Activated B cell treated with CpG ODN at 0.5 μM for 24 hours (primary cell): Measurements from ENCODE around the gene PAX2. TPM values are rescaled to one million over a fixed set of nuclear protein-coding genes. Genes with fewer than 3 reads are reported as not detected.
A peak's percentile ranks its signal among the peaks of the same experiment; 100 is the strongest.
"Not testable (repeated sequence)": the region's sequence is repeated elsewhere in the genome, so short reads cannot be mapped to it uniquely, and the experiment has no call there.

Experiments used
- ATAC-seq: fragments of 200-7000 bp; cut with Tn5 transposase; one replicate; pipeline ENCODE4 v1.10.0; 2021; ENCODE audit warnings: low read depth, mild to moderate bottlenecking, moderate library complexity
- CTCF ChIA-PET: fragments of 350-600 bp; sonication (Branson Sonifier 250); formaldehyde crosslinking; loops from one replicate; lab custom pipeline; 2021; ENCODE audit warnings: antibody characterized with exemption; lab: Charles Lee
- POLR2A ChIA-PET: fragments of 350-600 bp; sonication (Branson Sonifier 250); formaldehyde crosslinking; loops from one replicate; lab custom pipeline; 2021; ENCODE audit warnings: antibody characterized with exemption; lab: Charles Lee
- DNase-seq: peaks from one replicate; pipeline ENCODE4 v3.0.0; 2022
- H3K27ac Mint-ChIP-seq: one replicate; pipeline ENCODE4 v1.8.0; 2020; ENCODE audit warnings: mixed read lengths
- H3K27me3 Mint-ChIP-seq: one replicate; pipeline ENCODE4 v1.8.0; 2021; ENCODE audit warnings: mixed read lengths
- H3K36me3 Mint-ChIP-seq: one replicate; pipeline ENCODE4 v1.8.0; 2021; ENCODE audit warnings: low read depth, mixed read lengths
- H3K4me1 Mint-ChIP-seq: one replicate; pipeline ENCODE4 v1.8.0; 2021; ENCODE audit warnings: mixed read lengths
- H3K4me3 Mint-ChIP-seq: one replicate; pipeline ENCODE4 v1.8.0; 2020; ENCODE audit warnings: mild to moderate bottlenecking, mixed read lengths
- H3K9me3 Mint-ChIP-seq: one replicate; pipeline ENCODE4 v1.8.0; 2020; ENCODE audit warnings: mixed read lengths
- CTCF ChIP-seq: fragments of 200-600 bp; IDR thresholded peaks from one replicate; pipeline ENCODE4 v1.8.0; 2022; ENCODE audit warnings: antibody characterized with exemption, mild to moderate bottlenecking
- intact Hi-C: fragments of 100-400 bp; cut with micrococcal nuclease; formaldehyde crosslinking; loops from one replicate; pipeline ENCODE4 v1.15.1; 2024
- total RNA-seq: library from RNA; stranded (reverse); gene quantifications from 2 replicates; pipeline ENCODE4 v1.2.3, GENCODE V29; 2022

PAX2 gene
- total RNA-seq, result not detected in 2 replicates

GRCh38 chr10:100744987-100745881, at the start of gene PAX2:
Gene PAX2, plus strand, starts transcription at chr10:100745582. Its CDS starts 679 bp downstream, at chr10:100746261.
- POLR2A ChIA-PET, result interaction anchor here (0.5 to 0.6 kb wide), 2 partner anchors 301 to 318 kb away, joined by 4 to 7 read pairs; no protein-coding TSS in a partner anchor
- Mint-ChIP-seq H3K4me3 (peak within 1 kb of the TSS; percentile 46), H3K4me1 (peaks cover 62% of the 10 kb centered on the region), H3K9me3 (no peaks in the 10 kb centered on the region), H3K36me3 (no peaks in the 10 kb centered on the region), H3K27me3 (peaks cover 64% of the 10 kb centered on the region), H3K27ac (peak within 1 kb of the TSS; percentile 8)
- DNase-seq (no peak), ATAC-seq (no peak)
- no peak for TF ChIP-seq CTCF
- CTCF ChIA-PET, result interaction anchor here (0.7 to 1.9 kb wide), 5 partner anchors 28 to 546 kb away, joined by 3 to 6 read pairs (median 3); no protein-coding TSS in a partner anchor
- intact Hi-C loops, result loop anchor here (1.0 to 10.0 kb wide), 6 partner anchors 82 to 482 kb away; partner anchors contain the start of genes LBX1 and TLX1

- ATAC-seq (no peak), DNase-seq (no peak)
- intact Hi-C loops, result no loop called here
- TF ChIP-seq CTCF, result no peak
- Mint-ChIP-seq H3K27me3 (peaks cover 16% of the 10 kb centered on the region), H3K4me3 (no peak overlapping the region), H3K9me3 (no peaks in the 10 kb centered on the region), H3K27ac (no peak overlapping the region), H3K36me3 (no peaks in the 10 kb centered on the region), H3K4me1 (peaks cover 12% of the 10 kb centered on the region)
- ChIA-PET POLR2A (interaction anchor here (0.7 kb wide), 1 partner anchor 301 kb away, joined by 4 read pairs; no protein-coding TSS in a partner anchor), CTCF (no interaction called here)
These were observed 48.9 kb upstream of the PAX2 start for GRCh38 chr10:100696477-100696901.

- H3K9me3 Mint-ChIP-seq, result no peaks in the 10 kb centered on the region
- H3K27me3 Mint-ChIP-seq, result peaks cover 15% of the 10 kb centered on the region
- no peak overlapping the region for H3K27ac Mint-ChIP-seq
- TF ChIP-seq CTCF, result no peak
- POLR2A ChIA-PET, result no interaction called here
- intact Hi-C loops, result no loop called here
- no peaks in the 10 kb centered on the region for H3K36me3 Mint-ChIP-seq
- H3K4me1 Mint-ChIP-seq, result peaks cover 12% of the 10 kb centered on the region
- H3K4me3 Mint-ChIP-seq, result no peak overlapping the region
- DNase-seq (no peak), ATAC-seq (no peak)
- CTCF ChIA-PET, result no interaction called here
These were observed 48.3 kb upstream of the PAX2 start for GRCh38 chr10:100697070-100697469.

- ChIA-PET POLR2A (no interaction called here), CTCF (no interaction called here)
- no peaks in the 10 kb centered on the region for H3K9me3 Mint-ChIP-seq
- DNase-seq, result no peak
- peaks cover 12% of the 10 kb centered on the region for H3K4me1 Mint-ChIP-seq
- no peak for ATAC-seq
- TF ChIP-seq CTCF, result no peak
- no peaks in the 10 kb centered on the region for H3K36me3 Mint-ChIP-seq
- no peak overlapping the region for H3K4me3 Mint-ChIP-seq
- intact Hi-C loops, result no loop called here
- peaks cover 11% of the 10 kb centered on the region for H3K27me3 Mint-ChIP-seq
- no peak overlapping the region for H3K27ac Mint-ChIP-seq
These were observed 47.8 kb upstream of the PAX2 start for GRCh38 chr10:100697631-100698030.

GRCh38 chr10:100701704-100702103, 43.7 kb upstream of the PAX2 start:
- POLR2A ChIA-PET, DNase-seq, H3K36me3 Mint-ChIP-seq, ATAC-seq, CTCF ChIA-PET, H3K27ac Mint-ChIP-seq, intact Hi-C loops, H3K4me1 Mint-ChIP-seq, H3K4me3 Mint-ChIP-seq, H3K9me3 Mint-ChIP-seq: not testable (repeated sequence)
- peaks cover 20% of the 10 kb centered on the region for H3K27me3 Mint-ChIP-seq
